SK-N-SH (cell line): ENCODE data around the gene MXRA8.

Experiments used
- CTCF ChIP-seq: fragments of 200-600 bp; sonication (generic); IDR thresholded peaks from 2 replicates; pipeline ENCODE4 v1.6.1; 2017; ENCODE audit warnings: antibody characterized with exemption, mild to moderate bottlenecking, moderate library complexity
- ELF1 ChIP-seq: IDR thresholded peaks from 2 replicates; pipeline ENCODE4 v1.4.0; 2012
- EP300 ChIP-seq, 2 experiments: IDR thresholded peaks; 2 replicates each; pipeline versions ENCODE4 v1.4.0 to v1.6.1; 2012; ENCODE audit warnings: borderline replicate concordance in 1 of 2, low read depth in 1 of 2, low read length in 1 of 2
- POLR2AphosphoS5 ChIP-seq: IDR thresholded peaks from 2 replicates; pipeline ENCODE4 v1.6.1; 2012; ENCODE audit warnings: low read depth, low read length
- RFX5 ChIP-seq: IDR thresholded peaks from 2 replicates; pipeline ENCODE4 v1.6.1; 2012; ENCODE audit warnings: mild to moderate bottlenecking, improper control_type of control experiment, low read length
- TAF1 ChIP-seq: IDR thresholded peaks from 2 replicates; pipeline ENCODE4 v1.6.1; 2012; ENCODE audit warnings: low read depth, mild to moderate bottlenecking, low read length, moderate library complexity, borderline replicate concordance

GRCh38 chr1:1387098-1388077, 29.0 kb upstream of the MXRA8 start:
- TF ChIP-seq RFX5 (no peak), CTCF (no peak), EP300 (IDR thresholded peaks at IDR 0.05; ENCODE audit: borderline replicate concordance in 1 of 2, low read depth in 1 of 2, low read length in 1 of 2) (no peak), TAF1 (no peak), ELF1 (no peak), POLR2AphosphoS5 (no peak)
